GM12874 (cell line): ENCODE results near the gene VDAC1.

ENCODE experiments used
- TF ChIP-seq, protein P1 (sequence below): IDR thresholded peaks from 2 replicates; pipeline ENCODE4 v1.5.1; 2011; ENCODE audit warnings: low read depth, mild to moderate bottlenecking, control low read depth, low read length, moderate library complexity; ENCODE audit not compliant: insufficient read depth

The VDAC1 gene

GRCh38 chr5:133932441-133933168 lies 72.2 kb downstream of the VDAC1 start:
- TF ChIP-seq, protein P1, sequence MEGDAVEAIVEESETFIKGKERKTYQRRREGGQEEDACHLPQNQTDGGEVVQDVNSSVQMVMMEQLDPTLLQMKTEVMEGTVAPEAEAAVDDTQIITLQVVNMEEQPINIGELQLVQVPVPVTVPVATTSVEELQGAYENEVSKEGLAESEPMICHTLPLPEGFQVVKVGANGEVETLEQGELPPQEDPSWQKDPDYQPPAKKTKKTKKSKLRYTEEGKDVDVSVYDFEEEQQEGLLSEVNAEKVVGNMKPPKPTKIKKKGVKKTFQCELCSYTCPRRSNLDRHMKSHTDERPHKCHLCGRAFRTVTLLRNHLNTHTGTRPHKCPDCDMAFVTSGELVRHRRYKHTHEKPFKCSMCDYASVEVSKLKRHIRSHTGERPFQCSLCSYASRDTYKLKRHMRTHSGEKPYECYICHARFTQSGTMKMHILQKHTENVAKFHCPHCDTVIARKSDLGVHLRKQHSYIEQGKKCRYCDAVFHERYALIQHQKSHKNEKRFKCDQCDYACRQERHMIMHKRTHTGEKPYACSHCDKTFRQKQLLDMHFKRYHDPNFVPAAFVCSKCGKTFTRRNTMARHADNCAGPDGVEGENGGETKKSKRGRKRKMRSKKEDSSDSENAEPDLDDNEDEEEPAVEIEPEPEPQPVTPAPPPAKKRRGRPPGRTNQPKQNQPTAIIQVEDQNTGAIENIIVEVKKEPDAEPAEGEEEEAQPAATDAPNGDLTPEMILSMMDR, result no peak

GRCh38 chr5:133931546-133931945 lies 73.2 kb downstream of the VDAC1 start:
- TF ChIP-seq, protein P1, result no peak

DNA sequence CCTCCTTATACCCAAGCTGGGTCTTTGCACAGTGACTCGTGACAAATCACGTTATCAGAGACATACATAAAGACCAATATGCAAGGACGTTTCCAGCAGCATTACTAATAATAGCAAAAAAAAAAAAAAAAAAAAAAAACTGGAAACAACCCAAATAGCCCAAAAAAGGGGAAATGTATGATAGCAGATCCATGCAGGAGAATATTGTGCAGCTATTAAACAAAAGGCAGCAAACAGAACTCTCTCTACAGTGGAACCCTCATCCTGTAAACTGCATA lies 74.0 kb downstream of the VDAC1 start:
- TF ChIP-seq, protein P1, result no peak

- TF ChIP-seq, protein P1, result no peak
Observed at GRCh38 chr5:133930061-133930812, 74.5 kb downstream of the VDAC1 start.

DNA sequence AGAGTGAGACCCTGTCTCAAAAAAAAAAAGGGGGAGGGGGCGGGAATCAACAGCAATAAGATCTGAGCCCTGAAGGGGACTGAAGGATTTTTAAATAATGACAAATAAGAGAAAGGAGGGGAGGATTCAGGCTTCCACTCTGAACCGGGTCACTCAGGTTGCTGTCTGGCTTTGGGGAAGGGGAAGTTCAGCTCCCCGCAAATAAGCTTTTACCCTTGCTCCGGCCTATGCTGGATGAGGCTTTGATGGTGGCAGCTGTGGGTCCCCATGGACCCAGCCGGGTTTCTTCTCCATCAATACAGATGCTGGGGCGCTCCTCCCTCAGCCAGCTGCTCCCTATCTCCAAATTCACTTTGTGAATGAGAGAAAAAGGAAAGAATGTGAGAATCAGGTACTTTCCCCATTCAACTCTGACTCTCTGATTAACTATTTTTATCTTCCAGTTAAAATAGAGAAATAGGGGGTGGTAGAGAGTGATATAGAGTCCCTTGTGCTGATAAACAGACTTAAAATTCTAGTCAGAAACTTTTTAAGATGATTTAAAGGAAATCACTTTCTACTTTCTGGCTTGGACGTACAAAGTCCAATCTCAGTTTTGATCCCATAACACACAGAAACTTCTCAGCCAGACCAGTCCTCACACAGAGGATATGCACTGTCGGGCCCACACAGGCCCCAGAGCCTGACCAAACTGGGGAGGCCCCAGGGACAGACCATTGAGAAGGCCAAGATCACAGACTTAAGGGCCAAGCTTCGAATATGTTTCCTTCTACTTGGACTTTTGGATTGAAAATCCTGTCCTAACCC lies 76.0 kb downstream of the VDAC1 start:
- TF ChIP-seq, protein P1, result no peak

GRCh38 chr5:133927300-133928180 lies 77.2 kb downstream of the VDAC1 start:
- TF ChIP-seq, protein P1, result no peak
